ENCODE data around the gene RTP1.

DNA sequence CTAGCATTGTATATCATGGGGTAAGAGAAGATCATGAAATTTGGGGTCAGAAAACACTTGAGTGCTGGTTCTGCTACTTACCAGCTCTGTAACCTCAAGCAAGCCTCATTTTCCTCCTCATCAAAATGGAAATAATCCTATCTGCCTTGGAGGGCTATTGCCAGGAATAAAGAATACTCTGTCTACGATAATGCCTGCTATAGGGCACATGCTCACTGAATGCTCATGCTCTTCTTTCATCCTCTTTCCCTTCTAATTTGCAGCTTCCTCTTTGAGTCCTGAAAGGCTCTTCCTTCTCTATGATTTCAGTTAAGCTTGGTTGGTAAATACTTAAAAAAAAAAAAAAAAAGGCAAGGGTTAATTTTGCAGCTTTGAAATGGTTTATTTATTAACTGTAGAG, 12.8 kb downstream of the RTP1 start:
- no peak for TF ChIP-seq YY1 (IDR thresholded peaks at IDR 0.05; ENCODE audit: insufficient read depth, insufficient read length)
- TF ChIP-seq ZNF274 (IDR thresholded peaks at IDR 0.05; ENCODE audit: low read depth, low read length) = no peak
- no peak for TF ChIP-seq SUZ12 (IDR thresholded peaks at IDR 0.05; ENCODE audit: extremely low read depth, insufficient read depth, insufficient read length)
